GM12874 (cell line): Measurements from ENCODE around the gene TMEM132D.

Experiments used
- TF ChIP-seq, protein P1 (sequence below): IDR thresholded peaks from 2 replicates; pipeline ENCODE4 v1.5.1; 2011; ENCODE audit warnings: low read depth, mild to moderate bottlenecking, control low read depth, low read length, moderate library complexity; ENCODE audit not compliant: insufficient read depth

TMEM132D gene

DNA sequence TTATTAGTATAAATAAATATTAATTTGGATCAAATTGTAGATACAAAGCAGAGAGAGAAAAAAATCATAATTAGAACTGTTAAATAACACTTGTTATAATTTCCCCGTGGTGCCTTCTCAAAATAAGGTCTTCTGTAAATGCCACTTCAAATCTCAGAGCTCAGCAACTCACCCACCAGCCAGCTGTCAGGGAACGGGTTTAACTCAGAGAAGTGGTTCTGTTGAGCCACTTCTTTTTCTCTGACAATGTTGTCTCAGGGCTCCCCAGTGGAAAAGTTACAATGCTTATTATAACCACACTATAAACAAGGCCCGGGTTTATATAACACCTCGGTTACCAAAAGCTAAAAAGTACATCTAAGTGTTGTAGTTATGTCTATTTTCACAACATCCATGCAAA, 598.0 kb downstream of the TMEM132D start:
- TF ChIP-seq, protein P1, sequence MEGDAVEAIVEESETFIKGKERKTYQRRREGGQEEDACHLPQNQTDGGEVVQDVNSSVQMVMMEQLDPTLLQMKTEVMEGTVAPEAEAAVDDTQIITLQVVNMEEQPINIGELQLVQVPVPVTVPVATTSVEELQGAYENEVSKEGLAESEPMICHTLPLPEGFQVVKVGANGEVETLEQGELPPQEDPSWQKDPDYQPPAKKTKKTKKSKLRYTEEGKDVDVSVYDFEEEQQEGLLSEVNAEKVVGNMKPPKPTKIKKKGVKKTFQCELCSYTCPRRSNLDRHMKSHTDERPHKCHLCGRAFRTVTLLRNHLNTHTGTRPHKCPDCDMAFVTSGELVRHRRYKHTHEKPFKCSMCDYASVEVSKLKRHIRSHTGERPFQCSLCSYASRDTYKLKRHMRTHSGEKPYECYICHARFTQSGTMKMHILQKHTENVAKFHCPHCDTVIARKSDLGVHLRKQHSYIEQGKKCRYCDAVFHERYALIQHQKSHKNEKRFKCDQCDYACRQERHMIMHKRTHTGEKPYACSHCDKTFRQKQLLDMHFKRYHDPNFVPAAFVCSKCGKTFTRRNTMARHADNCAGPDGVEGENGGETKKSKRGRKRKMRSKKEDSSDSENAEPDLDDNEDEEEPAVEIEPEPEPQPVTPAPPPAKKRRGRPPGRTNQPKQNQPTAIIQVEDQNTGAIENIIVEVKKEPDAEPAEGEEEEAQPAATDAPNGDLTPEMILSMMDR = no peak

DNA sequence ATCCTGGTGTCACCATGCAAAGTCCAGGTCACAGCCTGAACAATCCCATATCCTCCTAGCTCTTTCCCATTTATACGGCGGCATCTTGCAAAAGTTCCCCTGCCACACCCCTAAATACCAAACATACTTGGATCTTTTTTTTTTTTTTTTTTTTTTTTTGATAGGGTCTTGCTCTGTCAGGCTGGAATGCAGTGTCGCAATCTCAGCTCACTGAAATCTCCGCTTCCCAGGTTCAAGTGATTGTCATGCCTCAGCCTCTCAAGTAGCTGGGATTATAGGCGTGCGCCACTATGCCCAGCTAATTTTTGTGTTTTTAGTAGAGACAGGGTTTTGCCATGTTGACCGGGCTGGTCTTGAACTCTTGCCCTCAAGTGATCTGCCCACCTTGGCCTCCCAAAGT, 599.3 kb downstream of the TMEM132D start:
- TF ChIP-seq, protein P1 = no peak

DNA sequence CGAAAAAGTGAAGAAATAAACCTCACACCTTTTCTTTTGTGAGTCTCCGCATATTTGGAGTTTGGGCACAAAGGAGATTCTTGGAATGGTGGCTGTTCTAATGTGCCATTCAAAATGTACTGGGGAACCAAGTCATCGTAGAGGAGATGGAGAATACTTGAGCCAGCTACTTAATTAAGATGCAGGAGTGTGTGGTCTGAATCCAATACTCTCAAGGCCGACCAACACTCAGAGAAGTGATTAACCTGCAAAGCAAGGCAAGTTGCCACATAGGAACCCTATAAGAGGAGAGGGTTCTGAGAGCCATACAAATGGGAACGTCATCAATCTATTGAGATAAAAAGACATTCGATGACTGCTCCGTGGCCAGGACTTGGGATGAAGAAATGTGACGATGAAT, 603.8 kb downstream of the TMEM132D start:
- TF ChIP-seq, protein P1 = no peak

DNA sequence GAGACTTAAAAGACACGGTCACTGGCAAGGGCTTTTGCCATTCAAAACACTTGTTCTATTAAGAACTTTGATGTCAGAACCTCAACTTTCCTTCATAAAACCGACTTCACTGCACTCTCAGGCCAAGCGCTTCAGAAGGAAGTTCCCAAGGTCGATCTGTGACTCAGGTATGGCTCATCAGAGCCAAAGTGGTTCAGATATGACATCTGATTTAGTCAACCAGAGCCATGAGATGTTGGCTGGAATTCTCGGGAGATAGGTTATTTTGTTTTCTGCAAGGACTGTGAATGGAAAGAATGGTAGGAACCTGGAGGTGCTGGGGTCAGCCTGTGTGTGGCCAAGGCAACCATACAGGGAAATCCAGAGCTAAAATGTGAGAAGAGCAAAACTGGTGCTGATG, 604.9 kb downstream of the TMEM132D start:
- TF ChIP-seq, protein P1 = no peak

DNA sequence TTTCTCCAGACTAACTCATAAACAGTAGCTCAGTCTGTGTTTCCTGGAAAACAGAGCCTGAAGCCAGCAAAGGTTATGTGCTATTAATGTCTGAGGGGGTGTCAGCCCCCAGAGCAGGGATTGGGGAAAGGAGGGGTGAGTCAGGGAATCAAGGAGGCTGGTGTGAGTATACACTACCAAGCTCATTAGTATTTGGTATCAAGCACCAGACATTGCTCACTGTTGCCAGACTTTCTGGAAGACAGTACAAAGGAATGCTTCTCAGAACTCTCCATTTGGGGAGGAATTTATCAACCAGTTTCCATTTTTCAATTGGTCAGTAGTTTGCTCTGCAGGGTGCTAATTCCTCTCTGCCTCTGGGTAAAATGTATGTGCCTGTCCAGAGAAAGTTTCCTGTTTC, 607.2 kb downstream of the TMEM132D start:
- TF ChIP-seq, protein P1 = no peak

DNA sequence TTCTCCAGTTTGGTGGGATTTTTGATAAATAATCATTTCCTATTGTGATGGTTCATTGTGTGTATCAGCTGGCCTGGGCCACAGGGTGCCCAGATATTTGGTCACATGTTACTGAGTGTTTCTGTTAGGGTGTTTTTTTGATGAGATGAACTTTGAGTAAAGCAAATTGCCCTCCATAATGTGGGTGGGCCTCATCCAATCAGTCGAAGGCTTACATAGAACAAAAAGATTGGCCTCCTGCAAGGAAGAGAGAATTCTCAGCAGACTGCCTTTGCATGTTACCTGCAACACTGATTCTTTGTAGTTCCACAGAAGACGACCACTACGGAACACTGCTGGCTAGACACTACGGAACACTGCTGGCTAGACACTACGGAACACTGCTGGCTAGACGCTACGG, 609.0 kb downstream of the TMEM132D start:
- TF ChIP-seq, protein P1 = no peak

DNA sequence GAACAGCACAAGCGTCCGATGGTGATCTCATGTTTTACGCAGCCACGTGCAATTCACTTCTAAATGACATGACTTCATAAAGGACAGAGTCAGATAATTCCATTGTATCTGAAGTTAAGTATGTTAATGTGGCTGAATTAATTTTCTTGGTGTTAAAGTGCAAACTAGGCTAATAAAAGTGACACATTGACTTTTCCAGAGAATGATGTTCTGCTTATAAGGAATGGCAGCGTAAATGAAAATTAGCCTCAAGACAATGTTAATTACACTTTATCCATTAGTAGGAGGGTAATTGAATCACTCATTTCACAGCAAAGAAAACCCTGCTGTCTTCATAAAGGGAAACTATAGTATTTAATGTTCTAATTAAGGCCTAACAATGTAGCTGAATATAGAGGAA, 624.1 kb downstream of the TMEM132D start:
- TF ChIP-seq, protein P1 = no peak
